Thyroid gland (tissue), 4 donors: ENCODE measurements around the gene NTPCR. TPM values are rescaled to one million over a fixed set of nuclear protein-coding genes. Genes with fewer than 3 reads are reported as not detected.

Experiments
- DNase-seq, 2 donors: peaks; one replicate each; pipeline ENCODE4 v3.0.0-alpha.2; 2019
- H3K27ac ChIP-seq, 3 donors: fragments of 200-600 bp; sonication (generic); 1 replicate in 2 of 3; 2 replicates in 1 of 3; pipeline ENCODE4 v1.5.1; 2016 to 2019; ENCODE audit warnings: mild to moderate bottlenecking in 1 of 3, moderate library complexity in 1 of 3
- H3K27me3 ChIP-seq: fragments of 200-600 bp; sonication (generic); one replicate; pipeline ENCODE4 v1.5.1; 2019
- H3K36me3 ChIP-seq, 2 donors: fragments of 200-600 bp; sonication (generic); one replicate each; pipeline ENCODE4 v1.5.1; 2016 to 2019
- H3K4me1 ChIP-seq, 2 donors: fragments of 200-600 bp; sonication (generic); one replicate each; pipeline ENCODE4 v1.5.1; 2017 to 2019
- H3K4me3 ChIP-seq, 3 donors: fragments of 200-600 bp; sonication (generic); replicated peaks in 1 of 3; 1 replicate in 2 of 3; 2 replicates in 1 of 3; pipeline ENCODE4 v1.5.1; 2016; ENCODE audit warnings: mild to moderate bottlenecking in 1 of 3
- H3K9me3 ChIP-seq: fragments of 200-600 bp; sonication (generic); one replicate; pipeline ENCODE4 v1.5.1; 2017
- CTCF ChIP-seq, 6 experiments: fragments of 200-600 bp in 3 of 6; fragments of 450-650 bp in 3 of 6; sonication (generic) in 3 of 6; IDR thresholded peaks; one replicate each; pipeline ENCODE4 v1.5.1; 2016 to 2019; ENCODE audit warnings: antibody characterized with exemption in 6 of 6, mild to moderate bottlenecking in 2 of 6, inconsistent platforms in 1 of 6, moderate library complexity in 1 of 6
- POLR2A ChIP-seq, 2 donors: fragments of 450-650 bp; IDR thresholded peaks; one replicate each; pipeline ENCODE4 v1.6.1; 2017; ENCODE audit warnings: antibody characterized with exemption in 2 of 2, mild to moderate bottlenecking in 2 of 2, moderate library complexity in 1 of 2
- WGBS, 2 donors: methylation state at CpG; one replicate each; pipeline ENCODE4 v1.1.5; 2017; 5-methylcytosine and 5-hydroxymethylcytosine counted together
- intact Hi-C: fragments of 100-400 bp; cut with DNase I; formaldehyde crosslinking; loops from one replicate; pipeline ENCODE4 v1.15.1; 2023
- total RNA-seq, 4 donors: library from RNA; depleted of rRNA; stranded (reverse); fragments of >200 nt; gene quantifications; one replicate each; pipeline ENCODE4 v1.2.3, GENCODE V29; 2016

The NTPCR gene
- total RNA-seq, 4 donors from 2014 or later, result 32.3 to 53.5 (median 43.5) TPM

- peak in 1 of 2 donors; percentile 36 for DNase-seq
- Histone ChIP-seq H3K36me3 (peaks cover 0 to 3% of the 10 kb centered on the region in 2 donors), H3K4me1 (peaks cover 19 to 21% of the 10 kb centered on the region in 2 donors), H3K27me3 (no peaks in the 10 kb centered on the region), H3K9me3 (no peaks in the 10 kb centered on the region), H3K4me3 (no peak overlapping the region), H3K27ac (peak overlapping the region; percentile 60 to 77 (median 73))
- intact Hi-C loops, result no loop called here
- 26 to 29% methylated on average over 10 of the region's 10 CpGs for WGBS, 2 donors
- TF ChIP-seq CTCF (IDR thresholded peaks at IDR 0.05) (no peak), POLR2A (IDR thresholded peaks at IDR 0.05) (no peak)
These were observed 12.6 kb downstream of the NTPCR start for GRCh38 chr1:232962761-232963745.

- Histone ChIP-seq H3K9me3 (no peaks in the 10 kb centered on the region), H3K36me3 (peaks cover 0 to 9% of the 10 kb centered on the region in 2 donors), H3K27ac (no peak overlapping the region), H3K27me3 (no peaks in the 10 kb centered on the region), H3K4me3 (no peak overlapping the region), H3K4me1 (peaks cover 19 to 21% of the 10 kb centered on the region in 2 donors)
- TF ChIP-seq CTCF (IDR thresholded peaks at IDR 0.05) (no peak), POLR2A (IDR thresholded peaks at IDR 0.05) (no peak)
- intact Hi-C loops, result no loop called here
- 96 to 97% methylated on average over 4 of the region's 4 CpGs for WGBS, 2 donors
- DNase-seq, result no peak
These were observed 14.2 kb downstream of the NTPCR start for GRCh38 chr1:232964601-232965000.

GRCh38 chr1:232965124-232965911 is 14.9 kb downstream of the NTPCR start:
- WGBS, 2 donors, result 84 to 92% methylated on average over 10 of the region's 10 CpGs
- H3K36me3 ChIP-seq, result peaks cover 0 to 9% of the 10 kb centered on the region in 2 donors
- no peak overlapping the region for H3K27ac ChIP-seq
- TF ChIP-seq CTCF (IDR thresholded peaks at IDR 0.05) (no peak), POLR2A (IDR thresholded peaks at IDR 0.05) (no peak)
- DNase-seq, result no peak
- no peaks in the 10 kb centered on the region for H3K9me3 ChIP-seq
- H3K4me3 ChIP-seq, result no peak overlapping the region
- peaks cover 19 to 21% of the 10 kb centered on the region in 2 donors for H3K4me1 ChIP-seq
- intact Hi-C loops, result no loop called here
- H3K27me3 ChIP-seq, result no peaks in the 10 kb centered on the region

- no peak for DNase-seq
- Histone ChIP-seq H3K36me3 (peaks cover 0 to 12% of the 10 kb centered on the region in 2 donors), H3K4me1 (peaks cover 19 to 21% of the 10 kb centered on the region in 2 donors), H3K4me3 (no peak overlapping the region), H3K27ac (no peak overlapping the region), H3K27me3 (no peaks in the 10 kb centered on the region), H3K9me3 (no peaks in the 10 kb centered on the region)
- 87 to 97% methylated on average over 6 of the region's 6 CpGs for WGBS, 2 donors
- no peak for TF ChIP-seq POLR2A (IDR thresholded peaks at IDR 0.05)
- TF ChIP-seq CTCF (IDR thresholded peaks at IDR 0.05), result no peak
- intact Hi-C loops, result no loop called here
These were observed 15.5 kb downstream of the NTPCR start for GRCh38 chr1:232965912-232966217.
